Erythroblast (primary cell): Measurements from ENCODE around the gene LANCL3.

Experiments used
- GATA1 ChIP-seq: IDR thresholded peaks from 2 replicates; pipeline ENCODE4 v1.6.1; 2011; ENCODE audit warnings: low read depth, mild to moderate bottlenecking, control low read depth, low read length, moderate library complexity
- POLR2A ChIP-seq: IDR thresholded peaks from 2 replicates; pipeline ENCODE4 v1.6.1; 2011; ENCODE audit warnings: mild to moderate bottlenecking, low read length

DNA sequence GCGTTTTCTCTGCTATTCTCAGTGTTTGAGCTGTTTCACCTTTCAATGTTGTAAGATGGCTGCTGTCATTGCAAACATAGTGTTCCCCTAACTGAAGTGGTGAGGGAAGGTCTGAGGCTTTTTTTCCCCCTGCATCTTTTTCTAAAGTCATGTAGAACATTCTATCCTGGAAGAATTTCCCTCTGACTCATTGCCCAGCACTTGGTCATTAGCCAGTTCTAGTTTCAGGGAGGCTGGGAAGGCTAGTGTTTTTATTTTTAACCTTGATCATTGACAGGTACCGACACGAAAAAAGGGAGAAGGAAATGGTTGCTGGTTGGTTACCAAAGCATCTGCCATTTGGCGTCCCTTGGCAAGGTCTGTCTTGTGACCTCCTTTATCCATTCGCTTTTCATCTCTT is 6.6 kb downstream of the LANCL3 start:
- TF ChIP-seq POLR2A (no peak), GATA1 (no peak)
